ENCODE data around the gene OCSTAMP. TPM values are rescaled to one million over a fixed set of nuclear protein-coding genes. Genes with fewer than 3 reads are reported as not detected.

The OCSTAMP gene
- total RNA-seq, 8 experiments from 2014 or later: 0.15 to 0.29 (median 0.28) TPM; not detected in 5

DNA sequence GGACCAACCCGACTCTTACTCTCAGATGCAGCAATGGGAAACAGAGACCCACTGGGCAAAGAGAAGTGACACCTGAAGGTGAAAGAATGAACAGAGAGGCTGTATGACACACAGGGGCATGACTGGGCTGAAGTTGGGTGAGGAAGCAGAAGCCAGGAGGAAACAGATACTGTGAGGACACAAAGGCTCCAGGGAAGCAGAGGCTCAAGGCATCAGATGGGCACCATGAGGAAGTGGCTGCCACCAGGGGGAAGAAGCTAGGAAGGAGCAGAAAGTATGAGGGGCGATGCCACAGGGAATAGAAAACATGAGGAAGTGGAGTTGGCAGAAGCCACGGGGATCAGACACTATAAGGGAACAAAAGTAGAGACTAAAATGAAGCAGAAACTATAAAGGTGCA is 30.9 kb upstream of the OCSTAMP start:
- Histone ChIP-seq H3K27ac (no peak overlapping the region), H3K4me1 (replicated peaks in 1 of 2) (no peaks in the 10 kb centered on the region), H3K4me3 (no peak overlapping the region)
- ATAC-seq (replicated peaks in 6 of 8): peak in 1 of 8 experiments; percentile 11
- 10 to 100% (median 79%) methylated on average over 1 to 3 of the region's 3 CpGs; no CpG with 5 or more reads in 1 of the 10 experiments for WGBS, 10 experiments
- in situ Hi-C loops (cut with MboI; ENCODE audit: low pct_unique_long_range_greater_than_20kb in 2 of 9, low sequenced_read_pairs in 9 of 9, unreplicated experiment in 9 of 9): no loop called here

DNA sequence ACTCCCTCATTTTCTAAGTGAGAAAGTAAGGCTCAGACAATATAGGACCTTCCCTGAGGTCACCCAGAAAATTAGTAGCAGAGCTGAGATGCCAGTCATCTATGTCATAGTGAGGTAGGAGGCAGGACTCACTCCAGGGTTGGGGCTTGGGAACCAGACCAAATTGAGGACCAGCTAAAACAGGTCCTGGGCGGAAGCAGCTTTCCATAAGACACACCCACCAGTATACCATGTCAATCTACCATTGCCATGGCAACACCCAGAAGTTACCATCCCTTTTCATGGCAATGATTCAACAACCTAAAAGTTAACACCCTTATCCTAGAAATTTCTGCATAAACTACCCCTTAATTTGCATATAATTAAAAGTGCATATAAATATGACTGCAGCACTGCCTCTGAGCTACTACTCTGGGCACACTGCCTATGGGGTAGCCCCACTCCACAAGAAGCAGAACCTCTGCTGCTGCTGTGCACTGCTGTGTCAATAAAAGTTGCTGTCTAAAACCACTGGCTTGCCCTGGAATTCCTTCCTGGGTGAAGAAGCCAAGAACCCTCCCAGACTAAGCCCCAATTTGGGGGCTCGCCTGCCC is 30.3 kb upstream of the OCSTAMP start:
- no peak overlapping the region for H3K4me3 ChIP-seq
- ATAC-seq (replicated peaks in 6 of 8): peak in 3 of 8 experiments; percentile 94 to 99 (median 98)
- 20 to 100% (median 40%) methylated on average over 1 to 2 of the region's 2 CpGs; no CpG with 5 or more reads in 5 of the 10 experiments for WGBS, 10 experiments
- in situ Hi-C loops (cut with MboI; ENCODE audit: low pct_unique_long_range_greater_than_20kb in 2 of 9, low sequenced_read_pairs in 9 of 9, unreplicated experiment in 9 of 9): no loop called here
- no peak overlapping the region for H3K27ac ChIP-seq
- no peaks in the 10 kb centered on the region for H3K4me1 ChIP-seq (replicated peaks in 1 of 2)

DNA sequence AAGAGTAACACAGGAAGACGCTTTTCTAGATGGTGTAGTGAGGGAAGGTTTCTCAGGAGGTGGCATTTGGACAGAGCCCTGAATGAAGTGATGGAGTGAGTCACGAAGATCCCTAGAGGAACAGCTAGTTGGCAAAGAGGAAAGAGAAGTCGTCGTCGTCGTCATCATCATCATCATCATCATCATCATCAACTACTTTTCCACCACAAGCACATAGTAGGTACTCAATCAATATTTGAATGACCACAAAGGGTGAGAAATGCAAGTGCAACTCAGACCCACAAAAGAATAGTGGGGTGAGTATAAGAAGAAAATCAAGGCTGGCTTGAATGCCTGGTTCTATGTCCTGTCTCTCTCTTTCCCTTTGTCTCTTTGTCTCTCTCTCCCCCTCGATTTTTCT is 28.3 kb upstream of the OCSTAMP start:
- WGBS, 10 experiments: 0 to 98% (median 84%) methylated on average over 1 to 7 of the region's 7 CpGs; no CpG with 5 or more reads in 2 of the 10 experiments
- Histone ChIP-seq H3K4me1 (replicated peaks in 1 of 2) (no peaks in the 10 kb centered on the region), H3K4me3 (no peak overlapping the region), H3K27ac (no peak overlapping the region)
- no peak for ATAC-seq (replicated peaks in 6 of 8)
- in situ Hi-C loops (cut with MboI; ENCODE audit: low pct_unique_long_range_greater_than_20kb in 2 of 9, low sequenced_read_pairs in 9 of 9, unreplicated experiment in 9 of 9): no loop called here

DNA sequence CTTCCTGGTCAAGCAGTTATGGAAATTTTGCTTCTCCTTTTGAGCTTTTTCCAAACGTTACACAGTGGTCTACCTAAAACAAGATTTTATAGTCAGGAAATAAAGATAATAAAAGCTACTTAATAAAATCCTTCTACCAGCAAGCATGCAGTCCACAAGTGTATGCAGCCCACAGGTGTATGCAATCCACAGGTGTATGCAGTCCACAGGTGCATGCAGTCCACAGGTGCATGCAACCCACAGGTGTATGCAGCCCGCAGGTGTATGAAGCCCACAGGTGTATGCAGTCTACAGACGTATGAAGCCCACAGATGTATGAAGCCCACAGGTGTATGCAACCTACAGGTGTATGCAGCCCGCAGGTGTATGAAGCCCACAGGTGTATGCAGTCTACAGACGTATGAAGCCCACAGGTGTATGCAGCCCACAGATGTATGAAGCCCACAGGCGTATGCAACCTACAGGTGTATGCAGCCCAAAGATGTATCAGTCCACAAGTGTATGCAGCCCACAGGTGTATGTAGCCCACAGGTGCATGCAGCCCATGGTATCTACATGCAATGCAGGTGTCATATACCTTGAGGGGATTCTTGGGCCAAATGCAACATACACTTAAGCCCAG is 26.4 kb upstream of the OCSTAMP start:
- Histone ChIP-seq H3K27ac (no peak overlapping the region), H3K4me1 (replicated peaks in 1 of 2) (no peaks in the 10 kb centered on the region), H3K4me3 (no peak overlapping the region)
- WGBS, 10 experiments: 20 to 92% (median 72%) methylated on average over 1 to 6 of the region's 6 CpGs
- ATAC-seq (replicated peaks in 6 of 8): no peak
- in situ Hi-C loops (cut with MboI; ENCODE audit: low pct_unique_long_range_greater_than_20kb in 2 of 9, low sequenced_read_pairs in 9 of 9, unreplicated experiment in 9 of 9): no loop called here

DNA sequence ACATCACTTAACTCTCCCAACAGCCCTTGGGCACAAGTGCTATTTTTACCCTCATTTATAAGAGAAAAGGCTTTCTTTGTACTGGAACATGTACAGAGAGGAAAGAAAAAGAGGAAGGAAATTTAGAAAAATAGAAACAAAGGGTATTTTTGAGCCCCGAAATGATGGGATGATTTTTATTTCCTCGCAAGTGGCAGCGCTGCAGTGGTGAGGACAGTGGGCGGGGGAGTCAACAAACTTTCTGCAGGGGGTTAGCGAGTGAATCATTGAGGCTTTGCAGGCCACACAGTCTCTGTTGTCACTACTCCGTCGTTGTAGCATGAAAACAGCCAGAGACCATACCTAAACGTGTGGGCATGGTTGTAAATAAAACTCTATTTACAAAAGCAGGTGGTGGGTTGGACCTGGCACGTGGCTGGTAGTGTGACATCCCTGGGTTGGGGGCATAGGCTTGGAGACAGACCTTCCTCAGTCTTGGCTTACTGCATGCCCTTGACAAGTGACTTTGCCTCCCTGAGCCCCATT is 25.5 kb upstream of the OCSTAMP start:
- WGBS, 10 experiments: 40 to 84% (median 63%) methylated on average over 1 to 7 of the region's 9 CpGs; no CpG with 5 or more reads in 1 of the 10 experiments

DNA sequence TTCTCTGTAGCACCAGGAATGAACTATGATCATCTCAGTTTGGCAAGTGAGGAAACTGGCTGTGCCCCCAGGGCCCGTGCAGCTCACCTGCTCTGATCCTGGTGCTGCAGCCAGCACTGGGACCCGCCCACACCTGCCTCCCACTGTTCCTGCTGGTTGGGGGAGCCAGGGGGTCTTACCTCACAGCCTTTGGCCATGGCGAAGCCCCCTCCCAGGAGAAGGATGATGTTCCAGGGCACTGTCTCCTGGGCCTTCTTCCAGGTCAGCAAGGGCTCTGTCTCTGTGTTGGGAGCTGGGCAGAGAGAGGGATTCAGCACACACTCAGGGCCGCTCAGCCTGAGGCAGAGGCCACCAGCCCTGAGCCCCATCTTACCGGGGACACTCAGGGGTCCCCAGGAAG is 24.9 kb upstream of the OCSTAMP start:
- Histone ChIP-seq H3K4me3 (no peak overlapping the region), H3K27ac (no peak overlapping the region), H3K4me1 (replicated peaks in 1 of 2) (no peaks in the 10 kb centered on the region)
- 0 to 100% (median 100%) methylated on average over 1 of the region's 5 CpGs; no CpG with 5 or more reads in 7 of the 10 experiments for WGBS, 10 experiments
- in situ Hi-C loops (cut with MboI; ENCODE audit: low pct_unique_long_range_greater_than_20kb in 2 of 9, low sequenced_read_pairs in 9 of 9, unreplicated experiment in 9 of 9): no loop called here
- no peak for ATAC-seq (replicated peaks in 6 of 8)

More for the DNA sequence above, 25.5 kb upstream of the OCSTAMP start:
- Histone ChIP-seq H3K27ac (no peak overlapping the region), H3K4me3 (no peak overlapping the region), H3K4me1 (replicated peaks in 1 of 2) (no peaks in the 10 kb centered on the region)
- in situ Hi-C loops (cut with MboI; ENCODE audit: low pct_unique_long_range_greater_than_20kb in 2 of 9, low sequenced_read_pairs in 9 of 9, unreplicated experiment in 9 of 9): no loop called here
- no peak for ATAC-seq (replicated peaks in 6 of 8)

DNA sequence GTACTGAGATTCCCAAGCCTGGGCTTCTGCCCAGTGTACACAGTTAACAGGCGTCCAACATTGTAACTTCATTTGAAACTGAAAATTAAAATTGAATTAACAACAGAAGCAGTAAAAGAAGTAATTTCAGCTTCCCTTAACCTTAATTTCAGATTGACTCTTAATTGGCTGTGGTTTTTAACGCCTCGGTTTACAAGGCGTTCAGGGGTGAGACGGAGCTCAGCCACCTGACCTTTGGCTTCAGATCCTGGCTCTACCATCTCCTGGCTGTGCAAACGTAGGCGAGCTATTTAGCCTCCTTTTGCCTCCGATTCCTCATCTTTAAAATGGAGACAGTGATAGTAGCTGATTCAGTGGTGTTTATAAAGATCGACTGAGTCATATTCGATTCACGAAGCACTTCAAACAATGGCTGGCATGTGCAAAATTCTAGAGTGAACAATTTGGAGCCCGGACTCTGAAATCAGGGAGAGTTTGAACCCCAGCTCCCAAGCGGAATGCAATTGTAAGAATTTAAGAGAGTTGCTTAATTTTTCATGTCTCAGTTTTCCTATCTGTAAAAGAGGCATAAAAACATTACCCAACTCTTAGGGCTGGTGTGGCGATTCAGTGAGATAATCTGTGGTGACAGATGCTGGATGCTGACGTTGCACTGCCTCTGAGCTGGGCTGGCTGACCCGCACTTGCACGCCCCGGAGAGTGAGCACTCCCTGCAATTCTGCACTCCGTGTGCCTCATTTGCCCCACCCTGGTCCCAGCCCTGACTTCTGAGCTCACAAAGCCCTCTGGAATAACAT is 23.5 kb upstream of the OCSTAMP start:
- Histone ChIP-seq H3K4me1 (replicated peaks in 1 of 2) (peaks cover 0 to 2% of the 10 kb centered on the region in 2 donors), H3K27ac (no peak overlapping the region), H3K4me3 (no peak overlapping the region)
- 65 to 100% (median 87%) methylated on average over 1 to 16 of the region's 19 CpGs; no CpG with 5 or more reads in 1 of the 10 experiments for WGBS, 10 experiments
- peak in 1 of 8 experiments; percentile 90 for ATAC-seq (replicated peaks in 6 of 8)
- in situ Hi-C loops (cut with MboI; ENCODE audit: low pct_unique_long_range_greater_than_20kb in 2 of 9, low sequenced_read_pairs in 9 of 9, unreplicated experiment in 9 of 9): loop anchor here in 1 of 9 experiments (25.0 kb wide), 1 partner anchor 113 kb away; the partner anchor contains the start of gene TP53RK

DNA sequence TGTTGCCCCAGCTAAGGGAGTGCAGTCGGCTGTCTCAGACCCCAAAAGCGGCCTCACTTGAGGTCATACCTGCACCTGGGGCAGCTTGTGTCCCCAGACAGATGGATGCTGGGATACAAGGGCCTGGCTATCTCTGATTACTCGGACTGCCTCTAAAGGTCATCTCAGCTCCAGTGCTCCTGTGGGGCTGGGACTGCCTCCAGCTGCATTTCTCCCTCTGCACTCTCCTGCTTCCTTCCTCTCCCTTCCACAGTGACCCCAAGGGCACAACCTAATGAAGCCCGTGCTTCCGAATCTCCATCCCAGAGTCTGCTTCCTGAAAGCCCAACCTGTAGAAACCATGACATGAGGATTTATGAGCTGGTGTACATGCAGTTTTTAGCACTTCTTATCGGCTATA is 22.8 kb upstream of the OCSTAMP start:
- in situ Hi-C loops (cut with MboI; ENCODE audit: low pct_unique_long_range_greater_than_20kb in 2 of 9, low sequenced_read_pairs in 9 of 9, unreplicated experiment in 9 of 9): loop anchor here in 1 of 9 experiments (25.0 kb wide), 1 partner anchor 114 kb away; the partner anchor contains the start of gene TP53RK
- ATAC-seq (replicated peaks in 6 of 8): no peak
- no peak overlapping the region for H3K4me3 ChIP-seq
- 29 to 100% (median 57%) methylated on average over 1 to 6 of the region's 6 CpGs; no CpG with 5 or more reads in 2 of the 10 experiments for WGBS, 10 experiments
- peaks cover 4 to 7% of the 10 kb centered on the region in 2 donors for H3K4me1 ChIP-seq (replicated peaks in 1 of 2)
- no peak overlapping the region for H3K27ac ChIP-seq

DNA sequence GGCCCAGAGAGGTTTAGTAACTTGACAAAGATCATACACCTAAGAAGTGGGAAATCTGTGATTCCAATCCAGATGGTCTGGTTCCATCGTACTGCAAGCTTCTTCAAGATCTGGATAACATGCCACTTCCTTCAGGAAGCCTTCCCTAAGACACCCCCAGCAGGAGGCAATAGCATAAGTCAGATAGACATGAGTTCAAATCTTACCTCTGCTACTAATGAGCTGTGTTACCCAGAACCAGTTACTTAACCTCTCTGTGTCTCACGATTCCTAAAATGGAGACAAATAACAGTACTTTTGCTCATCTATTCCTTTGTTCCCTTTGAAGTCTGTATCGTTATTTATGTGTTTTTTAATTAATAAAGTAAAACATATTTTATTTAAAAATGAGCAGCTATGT is 22.3 kb upstream of the OCSTAMP start:
- 0 to 100% (median 64%) methylated on average over 1 to 3 of the region's 3 CpGs; no CpG with 5 or more reads in 2 of the 10 experiments for WGBS, 10 experiments
- no peak for ATAC-seq (replicated peaks in 6 of 8)
- no peak overlapping the region for H3K4me3 ChIP-seq
- in situ Hi-C loops (cut with MboI; ENCODE audit: low pct_unique_long_range_greater_than_20kb in 2 of 9, low sequenced_read_pairs in 9 of 9, unreplicated experiment in 9 of 9): loop anchor here in 1 of 9 experiments (25.0 kb wide), 1 partner anchor 115 kb away; the partner anchor contains the start of gene TP53RK
- no peak overlapping the region for H3K27ac ChIP-seq
- peaks cover 4 to 10% of the 10 kb centered on the region in 2 donors for H3K4me1 ChIP-seq (replicated peaks in 1 of 2)

DNA sequence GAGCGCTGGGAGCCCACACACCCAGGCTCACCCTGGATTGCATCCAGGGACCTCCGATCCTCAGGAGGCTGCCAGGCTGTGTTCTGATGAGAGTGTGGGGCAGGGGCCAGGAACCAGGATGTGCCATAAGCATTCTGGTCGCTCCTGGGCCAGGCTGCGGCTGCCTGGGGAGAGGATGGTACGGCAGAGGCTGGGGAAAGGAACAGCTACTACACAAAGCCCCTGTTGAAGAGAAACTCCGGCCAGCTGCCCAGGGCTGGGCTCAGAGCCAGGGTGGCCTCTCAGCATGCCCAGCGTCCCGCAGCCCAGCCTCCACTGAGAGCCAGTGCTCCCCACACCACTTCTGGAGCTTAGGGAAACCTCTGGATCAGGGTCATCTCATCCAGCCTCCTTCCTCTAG is 21.7 kb upstream of the OCSTAMP start:
- ATAC-seq (replicated peaks in 6 of 8): peak in 3 of 8 experiments; percentile 40 to 73 (median 52)
- in situ Hi-C loops (cut with MboI; ENCODE audit: low pct_unique_long_range_greater_than_20kb in 2 of 9, low sequenced_read_pairs in 9 of 9, unreplicated experiment in 9 of 9): loop anchor here in 1 of 9 experiments (25.0 kb wide), 1 partner anchor 115 kb away; the partner anchor contains the start of gene TP53RK
- Histone ChIP-seq H3K4me3 (no peak overlapping the region), H3K4me1 (replicated peaks in 1 of 2) (peaks cover 4 to 12% of the 10 kb centered on the region in 2 donors), H3K27ac (no peak overlapping the region)
- 67 to 83% (median 70%) methylated on average over 1 to 3 of the region's 8 CpGs; no CpG with 5 or more reads in 7 of the 10 experiments for whole genome bisulfite sequencing, 10 experiments

DNA sequence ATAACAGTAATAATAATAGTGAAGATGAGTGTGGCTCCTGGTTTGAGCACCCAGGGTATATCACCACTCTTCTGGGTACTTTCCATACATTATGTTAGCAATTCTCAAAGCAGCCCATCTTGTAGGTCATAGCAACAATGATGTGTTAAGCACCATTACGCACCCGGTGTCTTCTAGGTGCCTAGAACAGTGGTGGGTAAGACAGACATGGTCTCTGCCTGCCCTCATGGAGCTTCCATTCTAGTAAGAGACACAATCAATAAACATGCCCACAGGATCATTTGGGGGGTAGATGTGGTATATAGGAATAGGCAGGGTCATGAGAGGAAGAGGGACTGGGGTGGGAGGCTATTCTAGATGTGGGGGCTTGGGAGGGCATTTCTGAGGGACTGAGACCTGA is 21.0 kb upstream of the OCSTAMP start:
- WGBS, 10 experiments: 77 to 100% (median 85%) methylated on average over 1 to 2 of the region's 2 CpGs; no CpG with 5 or more reads in 6 of the 10 experiments
- H3K4me1 ChIP-seq (replicated peaks in 1 of 2): peaks cover 4 to 12% of the 10 kb centered on the region in 2 donors
- in situ Hi-C loops (cut with MboI; ENCODE audit: low pct_unique_long_range_greater_than_20kb in 2 of 9, low sequenced_read_pairs in 9 of 9, unreplicated experiment in 9 of 9): loop anchor here in 1 of 9 experiments (25.0 kb wide), 1 partner anchor 116 kb away; the partner anchor contains the start of gene TP53RK
- H3K4me3 ChIP-seq: no peak overlapping the region
- H3K27ac ChIP-seq: no peak overlapping the region
- ATAC-seq (replicated peaks in 6 of 8): no peak

DNA sequence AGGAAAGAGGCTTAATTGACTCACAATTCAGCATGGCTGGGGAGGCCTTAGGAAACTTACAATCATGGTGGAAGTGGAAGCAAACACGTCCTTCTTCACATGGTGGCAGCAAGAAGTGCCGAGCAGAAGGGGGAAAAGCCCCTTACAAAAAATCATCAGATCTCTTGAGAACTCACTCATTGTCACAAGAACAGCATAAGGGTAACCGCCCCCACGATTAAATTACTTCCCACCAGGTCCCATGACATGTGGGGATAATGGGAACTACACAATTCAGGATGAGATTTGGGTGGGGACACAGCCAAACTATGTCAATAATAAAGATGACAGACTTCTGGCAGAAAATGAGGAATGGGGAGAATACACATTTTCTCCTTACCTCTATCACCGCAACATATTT is 20.5 kb upstream of the OCSTAMP start:
- H3K27ac ChIP-seq: no peak overlapping the region
- H3K4me3 ChIP-seq: no peak overlapping the region
- H3K4me1 ChIP-seq (replicated peaks in 1 of 2): peaks cover 4 to 12% of the 10 kb centered on the region in 2 donors
- ATAC-seq (replicated peaks in 6 of 8): no peak
- in situ Hi-C loops (cut with MboI; ENCODE audit: low pct_unique_long_range_greater_than_20kb in 2 of 9, low sequenced_read_pairs in 9 of 9, unreplicated experiment in 9 of 9): loop anchor here in 1 of 9 experiments (25.0 kb wide), 1 partner anchor 116 kb away; the partner anchor contains the start of gene TP53RK
- WGBS, 10 experiments: 29 to 100% (median 83%) methylated on average over 1 to 4 of the region's 5 CpGs; no CpG with 5 or more reads in 1 of the 10 experiments

Measured in motor neuron (in vitro differentiated cells).